ENCODE results near the gene ACTR1A. TPM values are rescaled to one million over a fixed set of nuclear protein-coding genes. Genes with fewer than 3 reads are reported as not detected.

Gene ACTR1A
- total and polyA plus RNA-seq, 9 of the 15 experiments (the other 6 are each of a cell fraction or from before 2014, with no cell fraction given), result 36.3 to 77.2 (median 49.6) TPM

GRCh38 chr10:102497545-102497944 lies 5.0 kb downstream of the ACTR1A start:
- Histone ChIP-seq H3K9ac (ENCODE audit: insufficient read depth in 1 of 2, low read depth in 2 of 2, low read length in 2 of 2) (no peak overlapping the region), H3K4me1 (replicated peaks in 1 of 2; ENCODE audit: control insufficient read depth in 2 of 2, insufficient read depth in 2 of 2, low read length in 2 of 2) (peaks cover 2 to 6% of the 10 kb centered on the region in 2 experiments; a peak in 4 of 5 replicates), H3K27me3 (ENCODE audit: control insufficient read depth in 2 of 2, insufficient read depth in 2 of 2, low read length in 2 of 2) (no peaks in the 10 kb centered on the region), H3K9me3 (replicated peaks; ENCODE audit: control insufficient read depth, insufficient read depth, low read depth, low read length) (no peaks in the 10 kb centered on the region), H2AFZ (ENCODE audit: low read depth, low read length) (no peak overlapping the region), H3K4me3 (no peak overlapping the region), H3K36me3 (ENCODE audit: control insufficient read depth, insufficient read depth, low read length) (peaks cover 17% of the 10 kb centered on the region; the same call in 2 of the 3 replicates), H3K4me2 (ENCODE audit: insufficient read depth, low read length) (no peak overlapping the region), H4K20me1 (replicated peaks; ENCODE audit: control insufficient read depth, insufficient read depth, low read length) (0 out of 2 replicates have a peak, but pooled peaks cover 3% of the 10 kb centered on the region), H3K9me1 (ENCODE audit: control insufficient read depth, insufficient read depth, low read length) (no peaks in the 10 kb centered on the region), H3K79me2 (ENCODE audit: control insufficient read depth, insufficient read depth, low read length) (peaks cover 86% of the 10 kb centered on the region), H3K27ac (ENCODE audit: extremely low read depth, low read depth, low read length) (no peak overlapping the region)
- in situ Hi-C loops (cut with MboI), result no loop called here
- TF ChIP-seq ZNF408 (CRISPR knock-in tag; IDR thresholded peaks at IDR 0.05; ENCODE audit: low read depth), result no peak
- no peak for TF ChIP-seq ELF1 (tag; IDR thresholded peaks at IDR 0.05)
- TF ChIP-seq KAT2B (IDR thresholded peaks at IDR 0.05; ENCODE audit: low read depth, low read length), result no peak
- TF ChIP-seq HMBOX1 (IDR thresholded peaks at IDR 0.05), result no peak
- TF ChIP-seq, protein P1, sequence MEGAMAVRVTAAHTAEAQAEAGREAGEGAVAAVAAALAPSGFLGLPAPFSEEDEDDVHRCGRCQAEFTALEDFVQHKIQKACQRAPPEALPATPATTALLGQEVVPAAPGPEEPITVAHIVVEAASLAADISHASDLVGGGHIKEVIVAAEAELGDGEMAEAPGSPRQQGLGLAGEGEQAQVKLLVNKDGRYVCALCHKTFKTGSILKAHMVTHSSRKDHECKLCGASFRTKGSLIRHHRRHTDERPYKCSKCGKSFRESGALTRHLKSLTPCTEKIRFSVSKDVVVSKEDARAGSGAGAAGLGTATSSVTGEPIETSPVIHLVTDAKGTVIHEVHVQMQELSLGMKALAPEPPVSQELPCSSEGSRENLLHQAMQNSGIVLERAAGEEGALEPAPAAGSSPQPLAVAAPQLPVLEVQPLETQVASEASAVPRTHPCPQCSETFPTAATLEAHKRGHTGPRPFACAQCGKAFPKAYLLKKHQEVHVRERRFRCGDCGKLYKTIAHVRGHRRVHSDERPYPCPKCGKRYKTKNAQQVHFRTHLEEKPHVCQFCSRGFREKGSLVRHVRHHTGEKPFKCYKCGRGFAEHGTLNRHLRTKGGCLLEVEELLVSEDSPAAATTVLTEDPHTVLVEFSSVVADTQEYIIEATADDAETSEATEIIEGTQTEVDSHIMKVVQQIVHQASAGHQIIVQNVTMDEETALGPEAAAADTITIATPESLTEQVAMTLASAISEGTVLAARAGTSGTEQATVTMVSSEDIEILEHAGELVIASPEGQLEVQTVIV (CRISPR knock-in tag; IDR thresholded peaks at IDR 0.05; ENCODE audit: borderline replicate concordance), result no peak
- TF ChIP-seq JUND (IDR thresholded peaks at IDR 0.05; ENCODE audit: borderline replicate concordance, low read depth, low read length), result no peak
- no peak for TF ChIP-seq JUND (tag; IDR thresholded peaks at IDR 0.05; ENCODE audit: borderline replicate concordance, low read depth, low read length)
- no peak for TF ChIP-seq STAT5B (CRISPR knock-in tag; IDR thresholded peaks at IDR 0.05)
- no peak for TF ChIP-seq FIP1L1 (IDR thresholded peaks at IDR 0.05; ENCODE audit: low read depth, low read length, poor library complexity, severe bottlenecking)
- intact Hi-C loops (cut with micrococcal nuclease), result no loop called here
- DNase-seq (ENCODE audit: extremely low read depth in 1 of 4, low spot score in 3 of 4), result no peak
- ChIA-PET POLR2A (interaction anchor here (0.7 kb wide), 1 partner anchor 19 kb away, joined by 3 read pairs; no protein-coding TSS in a partner anchor), CTCF (ENCODE audit: low intra/inter-chr PET ratio) (no interaction called here)
- BruUV-seq (replicated peaks), result no TSS peak
- ATAC-seq, result no peak
- FAIRE-seq, result no peak
- WGBS (ENCODE audit: insufficient coverage, low coverage, missing lambda C conversion rate), result 50% methylated on average over 1 of the region's 1 CpG
